ENCODE measurements around the gene MTNR1B. TPM values are rescaled to one million over a fixed set of nuclear protein-coding genes. Genes with fewer than 3 reads are reported as not detected.

The MTNR1B gene
- total RNA-seq = not detected in 2 replicates

- no peak for DNase-seq
Measured at GRCh38 chr11:92969634-92970347, at the start of gene MTNR1B. Gene MTNR1B (plus strand): TSS chr11:92969651. CDS start chr11:92969726, 75 bp downstream.

DNA sequence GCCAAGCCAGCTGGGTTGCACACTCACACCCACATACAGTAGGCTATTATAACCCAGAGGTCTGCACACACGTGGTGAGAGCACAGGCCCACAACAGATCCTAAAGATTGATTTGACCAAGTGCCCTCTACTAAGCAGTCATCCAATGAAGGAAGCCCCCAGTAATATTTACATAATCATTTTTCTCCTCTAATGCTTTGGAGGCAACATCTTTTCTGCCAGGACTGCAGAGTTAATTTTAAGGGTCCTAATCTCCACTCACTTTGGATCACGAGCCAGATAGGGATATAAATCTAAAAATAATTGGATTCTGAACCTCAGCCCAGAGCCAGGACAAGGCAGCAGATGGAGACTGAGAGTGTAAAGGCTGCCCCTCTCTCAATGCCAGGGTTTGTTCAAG, 49.1 kb upstream of the MTNR1B start:
- no peak for DNase-seq

DNA sequence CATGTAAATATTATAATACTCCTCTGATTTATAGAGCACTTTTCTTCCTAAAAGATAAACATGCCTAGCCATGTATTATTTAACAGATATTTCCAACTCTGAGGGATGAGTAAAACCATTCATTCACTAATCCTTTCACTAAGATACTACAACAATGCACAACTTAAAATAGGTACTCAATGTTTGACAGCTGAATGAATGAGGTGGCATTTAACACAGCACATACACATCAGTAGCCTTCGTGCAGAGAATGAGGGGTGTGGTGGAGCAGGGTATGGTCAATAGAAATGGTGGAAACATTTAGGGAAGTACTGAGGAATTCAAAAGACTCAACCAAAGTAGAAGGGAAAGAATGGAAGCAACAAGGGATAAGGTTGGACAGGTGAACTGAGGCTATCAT, 46.7 kb upstream of the MTNR1B start:
- DNase-seq = no peak

- no peak for DNase-seq
Measured at GRCh38 chr11:92929246-92929645, 40.2 kb upstream of the MTNR1B start.

GRCh38 chr11:92929653-92930052, 39.8 kb upstream of the MTNR1B start:
- DNase-seq = no peak

DNA sequence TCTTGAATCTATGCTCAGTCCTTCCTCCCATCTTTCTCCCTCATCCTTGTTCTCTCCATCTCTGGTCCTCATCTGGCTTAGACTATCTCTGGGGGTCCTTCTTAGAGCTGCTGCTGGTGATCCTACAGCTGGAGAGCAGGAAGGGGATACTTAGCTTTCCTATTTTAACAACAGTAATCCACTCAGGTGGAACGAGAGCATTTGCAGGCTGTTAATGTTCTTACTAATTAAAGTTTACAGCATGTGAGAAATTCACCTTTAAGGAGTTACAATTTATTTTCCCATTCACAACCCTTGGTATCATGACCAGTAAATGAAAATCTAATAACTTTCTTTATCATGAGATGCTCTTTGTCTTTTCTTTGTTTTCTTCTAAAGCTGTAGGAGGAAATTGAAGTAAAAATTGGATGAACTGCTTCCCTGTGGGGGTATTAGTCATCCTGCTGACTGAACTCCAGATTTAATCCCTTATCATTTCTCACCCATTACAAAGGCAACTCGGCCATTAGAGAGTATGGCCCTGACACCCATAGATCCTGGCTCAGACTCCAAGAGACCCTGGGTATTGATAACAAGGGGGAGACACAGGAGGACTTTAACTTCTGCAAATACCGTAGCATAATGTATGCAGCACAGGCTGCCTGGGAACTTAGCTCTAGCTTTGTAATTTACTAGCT, 37.6 kb upstream of the MTNR1B start:
- DNase-seq = no peak

DNA sequence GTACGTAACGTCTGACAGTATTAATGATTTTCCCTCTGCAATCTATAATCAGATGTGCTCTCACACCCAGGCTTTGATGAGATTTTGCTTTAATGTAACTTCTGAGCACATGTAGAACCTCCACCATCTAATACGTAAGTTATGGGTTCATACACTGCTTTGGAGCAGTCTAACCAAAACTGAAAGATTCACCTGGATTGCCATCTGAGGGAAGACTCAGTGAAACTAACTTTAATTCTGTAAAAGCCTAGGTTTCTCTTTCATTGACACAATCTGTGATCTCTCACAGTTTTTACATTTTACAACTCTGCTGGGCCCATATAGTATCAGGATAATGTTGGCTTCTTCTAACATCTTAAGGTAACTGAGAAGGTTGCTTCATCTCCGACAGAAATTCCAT, 30.1 kb upstream of the MTNR1B start:
- DNase-seq = no peak

DNA sequence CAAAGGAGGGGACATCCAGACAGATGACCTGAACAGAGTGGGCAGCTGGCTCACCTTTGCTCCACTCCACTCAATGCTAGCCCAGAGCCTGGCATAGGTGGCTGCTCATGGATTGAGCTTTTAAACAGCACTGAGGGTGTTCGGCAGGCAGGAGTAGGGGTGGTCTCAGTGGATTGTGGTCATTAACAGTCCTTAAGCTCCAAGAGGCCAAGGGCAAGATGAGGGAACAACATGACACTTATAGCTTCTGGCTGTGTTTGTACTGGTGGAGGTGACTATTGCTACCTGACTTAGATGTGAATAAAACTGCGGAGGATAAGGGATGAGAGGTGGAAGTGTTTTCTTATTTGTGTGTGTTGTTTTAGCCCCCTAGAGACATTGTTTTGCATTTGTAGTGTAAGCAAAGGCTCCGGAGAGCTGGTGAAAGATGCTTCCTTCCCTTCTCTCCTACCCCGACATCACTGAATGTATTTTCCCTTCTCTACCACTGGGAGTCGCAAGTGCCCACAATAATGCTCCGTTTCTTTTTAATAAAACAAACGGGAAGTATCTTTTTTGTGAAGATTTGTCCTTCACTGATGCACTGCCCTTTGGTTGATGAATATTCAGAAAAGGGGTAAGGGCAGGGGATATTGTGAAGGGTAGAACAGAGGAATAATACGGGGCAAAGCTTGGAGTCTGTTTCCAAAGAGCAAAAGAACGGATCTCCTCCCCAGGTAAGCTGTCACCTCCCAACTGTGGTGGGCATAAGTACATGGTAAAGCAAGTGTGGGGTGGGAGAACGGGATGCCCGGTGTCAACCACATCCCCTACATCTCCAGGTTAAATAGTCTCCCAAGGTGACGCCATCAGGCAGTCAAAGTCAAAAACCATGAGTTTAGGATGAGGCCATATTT, 27.5 kb upstream of the MTNR1B start:
- peak; percentile 36 for DNase-seq

DNA sequence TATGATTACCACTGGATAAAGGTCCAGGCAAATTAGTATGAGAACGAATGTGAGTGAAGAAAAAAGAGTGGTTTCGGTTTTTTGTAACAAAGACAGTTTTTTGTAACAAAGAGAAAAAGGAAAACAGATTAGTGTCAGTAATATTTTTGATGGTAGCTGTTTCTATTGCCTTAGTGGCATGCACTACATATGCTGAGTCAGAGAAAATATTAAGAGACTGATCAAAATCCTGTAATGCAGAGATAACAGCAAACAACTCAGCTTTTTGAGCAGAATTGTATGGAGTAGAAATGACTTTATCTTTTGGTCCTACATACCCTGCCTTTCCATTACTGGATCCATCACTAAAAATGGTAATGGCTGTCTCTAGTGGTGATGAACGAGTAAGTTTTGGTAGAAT, 22.7 kb upstream of the MTNR1B start:
- DNase-seq = no peak

DNA sequence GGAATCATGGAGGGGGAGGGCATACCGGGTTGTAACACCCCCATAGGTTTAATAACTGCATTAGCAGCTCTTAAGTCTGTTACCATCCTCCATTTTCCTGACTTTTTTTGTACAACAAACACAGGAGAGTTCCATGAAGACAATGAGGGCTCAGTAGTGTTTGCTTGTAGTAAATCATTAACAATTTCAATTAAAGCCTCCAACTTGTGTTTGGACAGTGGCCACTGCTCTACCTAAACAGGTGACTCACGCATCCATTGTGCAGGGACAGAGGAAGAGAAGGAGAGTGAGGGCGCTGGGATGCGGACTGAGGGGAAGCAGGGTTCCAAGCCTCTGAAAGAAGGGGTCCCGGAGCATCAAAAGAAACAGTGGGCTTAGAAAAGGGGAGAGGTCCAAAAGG, 21.3 kb upstream of the MTNR1B start:
- no peak for DNase-seq

- no peak for DNase-seq
Measured at GRCh38 chr11:92954003-92954402, 15.4 kb upstream of the MTNR1B start.

- no peak for DNase-seq
Measured at GRCh38 chr11:92955860-92956259, 13.6 kb upstream of the MTNR1B start.

GRCh38 chr11:92960886-92961285, 8.6 kb upstream of the MTNR1B start:
- no peak for DNase-seq

- DNase-seq = no peak
Measured at GRCh38 chr11:92962446-92962845, 7.0 kb upstream of the MTNR1B start.

GRCh38 chr11:92964471-92964870, 5.0 kb upstream of the MTNR1B start:
- no peak for DNase-seq

- DNase-seq = no peak
Measured at GRCh38 chr11:92965196-92965595, 4.3 kb upstream of the MTNR1B start.

GRCh38 chr11:92967178-92967577, 2.3 kb upstream of the MTNR1B start:
- DNase-seq = no peak

DNA sequence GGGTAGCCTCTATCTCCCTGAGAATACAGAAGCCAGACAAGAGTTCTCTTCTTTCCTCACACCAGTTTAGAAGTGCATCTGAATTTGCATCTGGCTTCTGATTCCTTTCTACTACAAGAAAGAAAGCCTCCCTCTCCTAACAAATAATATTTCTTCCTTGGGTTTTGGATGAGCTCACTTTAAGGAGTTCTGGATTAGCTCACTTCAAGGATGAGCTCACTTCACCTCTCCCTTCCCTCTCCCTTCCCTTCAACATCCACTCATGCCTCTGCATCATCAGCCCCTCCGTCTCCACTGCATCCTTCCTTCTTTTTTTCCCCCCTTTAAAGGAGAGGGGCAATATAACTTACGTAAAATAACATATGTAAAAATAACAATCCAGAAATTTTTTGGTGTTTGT, 1.6 kb upstream of the MTNR1B start:
- DNase-seq = no peak

- DNase-seq = no peak
Measured at GRCh38 chr11:92969293-92969633, 188 bp upstream of the MTNR1B start.

- DNase-seq = no peak
Measured at GRCh38 chr11:92972248-92972647, 2.8 kb downstream of the MTNR1B start.

GRCh38 chr11:92975285-92975684, 5.8 kb downstream of the MTNR1B start:
- no peak for DNase-seq

GRCh38 chr11:92976681-92977080, 7.2 kb downstream of the MTNR1B start:
- DNase-seq = no peak

DNA sequence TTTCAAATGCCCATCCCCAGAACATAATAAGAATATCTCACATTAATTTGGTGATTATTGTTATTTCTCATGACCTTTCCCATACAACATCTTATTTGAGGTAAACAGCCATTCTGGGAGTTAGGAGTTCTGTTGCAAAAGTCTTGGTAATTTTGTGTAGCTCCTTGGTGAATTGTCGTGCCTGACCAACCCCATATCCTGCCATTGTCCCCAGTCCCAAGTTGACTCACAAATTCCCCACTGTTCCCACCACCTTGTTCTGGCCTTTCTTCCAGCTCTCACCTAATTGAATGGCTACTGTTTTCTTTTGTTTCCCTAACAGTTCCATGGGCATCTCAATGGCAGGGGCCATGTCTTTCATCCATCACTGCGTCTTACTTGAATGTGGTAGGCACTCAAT, 8.0 kb downstream of the MTNR1B start:
- DNase-seq = no peak
